Measurements from ENCODE around the gene CCDC68.

CCDC68 gene

GRCh38 chr18:54956506-54956905 is 2.8 kb downstream of the CCDC68 start:
- CTCF ChIA-PET: interaction anchor here (1.6 kb wide), 1 partner anchor 27 kb away, joined by 3 read pairs; no protein-coding TSS in a partner anchor
- no peak for DNase-seq (ENCODE audit: extremely low spot score)
- POLR2A ChIA-PET: no interaction called here
- no peak for TF ChIP-seq CTCF (IDR thresholded peaks at IDR 0.05; ENCODE audit: control extremely low read depth, extremely low read depth, low read depth, missing control alignments)

GRCh38 chr18:54952026-54952425 is 7.2 kb downstream of the CCDC68 start:
- TF ChIP-seq CTCF (IDR thresholded peaks at IDR 0.05; ENCODE audit: control extremely low read depth, extremely low read depth, low read depth, missing control alignments): no peak
- ChIA-PET CTCF (interaction anchor here (0.6 to 1.5 kb wide), 5 partner anchors 10 to 1655 kb away, joined by 3 to 6 read pairs (median 3); no protein-coding TSS in a partner anchor), POLR2A (no interaction called here)
- DNase-seq (ENCODE audit: extremely low spot score): no peak

- CTCF ChIA-PET: no interaction called here
- no peak for TF ChIP-seq CTCF (IDR thresholded peaks at IDR 0.05; ENCODE audit: control extremely low read depth, extremely low read depth, low read depth, missing control alignments)
- POLR2A ChIA-PET: no interaction called here
- DNase-seq (ENCODE audit: extremely low spot score): no peak
Observed at GRCh38 chr18:54950221-54950620, 9.0 kb downstream of the CCDC68 start.

- CTCF ChIA-PET: no interaction called here
- POLR2A ChIA-PET: no interaction called here
- TF ChIP-seq CTCF (IDR thresholded peaks at IDR 0.05; ENCODE audit: control extremely low read depth, extremely low read depth, low read depth, missing control alignments): no peak
- no peak for DNase-seq (ENCODE audit: extremely low spot score)
Observed at GRCh38 chr18:54949588-54949987, 9.7 kb downstream of the CCDC68 start.

GRCh38 chr18:54948350-54948837 is 10.9 kb downstream of the CCDC68 start:
- ChIA-PET CTCF (no interaction called here), POLR2A (no interaction called here)
- DNase-seq (ENCODE audit: extremely low spot score): no peak
- no peak for TF ChIP-seq CTCF (IDR thresholded peaks at IDR 0.05; ENCODE audit: control extremely low read depth, extremely low read depth, low read depth, missing control alignments)

- TF ChIP-seq CTCF (IDR thresholded peaks at IDR 0.05; ENCODE audit: control extremely low read depth, extremely low read depth, low read depth, missing control alignments): no peak
- POLR2A ChIA-PET: no interaction called here
- CTCF ChIA-PET: no interaction called here
- no peak for DNase-seq (ENCODE audit: extremely low spot score)
Observed at GRCh38 chr18:54947091-54947490, 12.2 kb downstream of the CCDC68 start.

- ChIA-PET CTCF (no interaction called here), POLR2A (no interaction called here)
- DNase-seq (ENCODE audit: extremely low spot score): peak; percentile 17
- TF ChIP-seq CTCF (IDR thresholded peaks at IDR 0.05; ENCODE audit: control extremely low read depth, extremely low read depth, low read depth, missing control alignments): no peak
Observed at GRCh38 chr18:54946149-54946581, 13.1 kb downstream of the CCDC68 start.

Data from GM10248 (cell line).